K562 (cell line): ENCODE data around the gene RNF114. TPM values are rescaled to one million over a fixed set of nuclear protein-coding genes. Genes with fewer than 3 reads are reported as not detected.

Experiments
- ETV5 ChIP-seq: sonication (generic); formaldehyde crosslinking; IDR thresholded peaks from 2 replicates; pipeline ENCODE4 v1.4.0; 2020; ENCODE audit warnings: low read depth, mild to moderate bottlenecking, missing genetic modification reagents
- HDAC3 ChIP-seq: fragments of 450-650 bp; IDR thresholded peaks from 2 replicates; pipeline ENCODE4 v1.6.1; 2018; ENCODE audit warnings: borderline replicate concordance, mild to moderate bottlenecking, moderate library complexity; ENCODE audit not compliant: partially characterized antibody
- NFE2 ChIP-seq: IDR thresholded peaks from 2 replicates; pipeline ENCODE4 v1.6.1; 2014; ENCODE audit warnings: antibody characterized with exemption, low read depth
- NR2C1 ChIP-seq, 2 experiments: fragments of 450-650 bp; IDR thresholded peaks; 2 replicates each; pipeline ENCODE4 v1.6.1; 2017; ENCODE audit warnings: mild to moderate bottlenecking in 2 of 2, antibody characterized with exemption in 1 of 2, inconsistent platforms in 1 of 2, missing compliant biosample characterization in 1 of 2, missing genetic modification characterization in 1 of 2
- RBM14 ChIP-seq: fragments of 200-400 bp; formaldehyde crosslinking; IDR thresholded peaks from 2 replicates; pipeline ENCODE4 v1.6.1; 2018; ENCODE audit warnings: low read depth, mild to moderate bottlenecking, low read length, moderate library complexity, borderline replicate concordance; ENCODE audit not compliant: insufficient read depth
- RBM39 ChIP-seq: fragments of 200-400 bp; formaldehyde crosslinking; optimal IDR thresholded peaks from 2 replicates; pipeline ENCODE3; 2018; ENCODE audit warnings: low read depth, low read length
- RCOR1 ChIP-seq, 2 experiments: IDR thresholded peaks; 2 replicates each; pipeline ENCODE4 v1.6.1; 2012; ENCODE audit warnings: low read depth in 2 of 2, low read length in 2 of 2, borderline replicate concordance in 1 of 2, improper control_type of control experiment in 1 of 2
- SIX5 ChIP-seq, 2 experiments: IDR thresholded peaks; 2 replicates each; pipeline ENCODE4 v1.6.1; 2011; ENCODE audit warnings: low read length in 2 of 2, borderline replicate concordance in 1 of 2, low read depth in 1 of 2, mild to moderate bottlenecking in 1 of 2, moderate library complexity in 1 of 2; ENCODE audit not compliant: insufficient read depth in 1 of 2
- SRSF9 ChIP-seq: fragments of 200-400 bp; formaldehyde crosslinking; IDR thresholded peaks from 2 replicates; pipeline ENCODE4 v1.6.1; 2017; ENCODE audit warnings: low read depth, low read length, borderline replicate concordance
- U2AF1 ChIP-seq: fragments of 200-400 bp; formaldehyde crosslinking; optimal IDR thresholded peaks from 2 replicates; pipeline ENCODE3; 2017; ENCODE audit warnings: mild to moderate bottlenecking, low read depth, low read length, moderate library complexity
- ZNF274 ChIP-seq: IDR thresholded peaks from 2 replicates; pipeline ENCODE4 v1.6.1; 2011; ENCODE audit warnings: low read depth, mild to moderate bottlenecking, low read length, moderate library complexity, borderline replicate concordance
- ZNF431 ChIP-seq: sonication (generic); formaldehyde crosslinking; IDR thresholded peaks from 2 replicates; pipeline ENCODE4 v1.8.0; 2022; ENCODE audit warnings: mild to moderate bottlenecking, missing genetic modification reagents
- ZNF561 ChIP-seq: fragments of 450-650 bp; formaldehyde crosslinking; conservative IDR thresholded peaks from 2 replicates; pipeline ENCODE4 v1.4.0; 2020; ENCODE audit warnings: mild to moderate bottlenecking, moderate library complexity
- ZNF699 ChIP-seq: fragments of 250-450 bp; sonication (Bioruptor Pico); IDR thresholded peaks from 2 replicates; pipeline ENCODE4 v1.8.0; 2021; ENCODE audit warnings: mild to moderate bottlenecking, moderate library complexity; ENCODE audit not compliant: insufficient replicate concordance
- ZNF75A ChIP-seq: fragments of 450-650 bp; formaldehyde crosslinking; IDR thresholded peaks from 2 replicates; pipeline ENCODE4 v1.4.0; 2020; ENCODE audit warnings: mild to moderate bottlenecking
- polyA plus RNA-seq, 8 experiments: library from polyadenylated mRNA; depleted of rRNA in 4 of 8; stranded (reverse) in 5 of 8; unstranded in 3 of 8; fragments of >200 nt; fragmentation: Nextera tagmentation in 2 of 8; fragmentation: Illumina TruSeq in 1 of 8; extraction: Ambion mirVana in 2 of 8; extraction: Trizol in 1 of 8; gene quantifications; 2 replicates each; pipeline versions ENCODE4 v1.2.1 to v1.2.3, GENCODE V29; 2011 to 2014; ENCODE audit warnings: inconsistent platforms in 1 of 8, missing spikeins in 1 of 8
- total RNA-seq, 7 experiments: library from RNA; depleted of rRNA in 6 of 7; stranded (reverse); fragments of >200 nt in 6 of 7; fragmentation: Illumina TruSeq in 2 of 7; extraction: Trizol in 2 of 7; gene quantifications; 2 replicates each; pipeline versions ENCODE4 v1.2.1 to v1.2.3, GENCODE V29; 2011 to 2021; ENCODE audit warnings: low replicate concordance in 1 of 7
- TF ChIP-seq, protein P1 (sequence below): fragments of 250-450 bp; sonication (Bioruptor Pico); IDR thresholded peaks from 2 replicates; pipeline ENCODE4 v1.4.0; 2020; ENCODE audit warnings: mild to moderate bottlenecking, moderate library complexity
- TF ChIP-seq, protein P2 (sequence below): sonication (generic); formaldehyde crosslinking; IDR thresholded peaks from 2 replicates; pipeline ENCODE4 v1.8.0; 2023; ENCODE audit warnings: missing genetic modification reagents, mild to moderate bottlenecking, borderline replicate concordance

The RNF114 gene
- total and polyA plus RNA-seq, 9 of the 15 experiments (the other 6 are each of a cell fraction or from before 2014, with no cell fraction given) = 38.6 to 111 (median 62.6) TPM

DNA sequence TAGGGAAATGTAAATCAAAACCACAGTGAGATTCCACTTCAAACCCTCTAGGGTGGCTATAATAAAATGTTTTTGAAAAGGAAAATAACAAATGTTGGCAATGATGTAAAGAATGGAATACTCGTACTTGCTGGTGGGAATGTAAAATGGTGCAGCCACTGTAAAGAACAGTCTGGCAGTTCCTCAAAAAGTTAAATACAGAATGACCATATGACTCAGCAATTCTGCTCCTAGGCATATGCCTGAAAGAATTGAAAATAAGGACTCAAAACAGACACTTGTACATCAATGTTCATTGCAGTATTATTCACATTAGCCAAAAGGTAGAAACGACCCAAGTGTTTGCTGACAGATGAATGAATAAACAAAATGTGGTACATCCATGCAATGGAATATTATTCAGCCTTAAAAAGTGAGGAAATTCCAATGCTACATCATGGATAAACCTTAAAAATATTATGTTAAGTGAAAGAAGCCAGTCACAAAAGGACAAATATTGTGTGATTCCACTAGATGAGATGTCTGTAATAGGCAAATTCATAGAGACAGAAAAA, 10.2 kb upstream of the RNF114 start (continued):
- TF ChIP-seq, protein P1, sequence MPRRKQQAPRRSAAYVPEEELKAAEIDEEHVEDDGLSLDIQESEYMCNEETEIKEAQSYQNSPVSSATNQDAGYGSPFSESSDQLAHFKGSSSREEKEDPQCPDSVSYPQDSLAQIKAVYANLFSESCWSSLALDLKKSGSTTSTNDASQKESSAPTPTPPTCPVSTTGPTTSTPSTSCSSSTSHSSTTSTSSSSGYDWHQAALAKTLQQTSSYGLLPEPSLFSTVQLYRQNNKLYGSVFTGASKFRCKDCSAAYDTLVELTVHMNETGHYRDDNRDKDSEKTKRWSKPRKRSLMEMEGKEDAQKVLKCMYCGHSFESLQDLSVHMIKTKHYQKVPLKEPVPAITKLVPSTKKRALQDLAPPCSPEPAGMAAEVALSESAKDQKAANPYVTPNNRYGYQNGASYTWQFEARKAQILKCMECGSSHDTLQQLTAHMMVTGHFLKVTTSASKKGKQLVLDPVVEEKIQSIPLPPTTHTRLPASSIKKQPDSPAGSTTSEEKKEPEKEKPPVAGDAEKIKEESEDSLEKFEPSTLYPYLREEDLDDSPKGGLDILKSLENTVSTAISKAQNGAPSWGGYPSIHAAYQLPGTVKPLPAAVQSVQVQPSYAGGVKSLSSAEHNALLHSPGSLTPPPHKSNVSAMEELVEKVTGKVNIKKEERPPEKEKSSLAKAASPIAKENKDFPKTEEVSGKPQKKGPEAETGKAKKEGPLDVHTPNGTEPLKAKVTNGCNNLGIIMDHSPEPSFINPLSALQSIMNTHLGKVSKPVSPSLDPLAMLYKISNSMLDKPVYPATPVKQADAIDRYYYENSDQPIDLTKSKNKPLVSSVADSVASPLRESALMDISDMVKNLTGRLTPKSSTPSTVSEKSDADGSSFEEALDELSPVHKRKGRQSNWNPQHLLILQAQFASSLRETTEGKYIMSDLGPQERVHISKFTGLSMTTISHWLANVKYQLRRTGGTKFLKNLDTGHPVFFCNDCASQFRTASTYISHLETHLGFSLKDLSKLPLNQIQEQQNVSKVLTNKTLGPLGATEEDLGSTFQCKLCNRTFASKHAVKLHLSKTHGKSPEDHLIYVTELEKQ (CRISPR knock-in tag) = no peak
- TF ChIP-seq ZNF431 (CRISPR knock-in tag) (no peak), SRSF9 (no peak), NR2C1 (IDR thresholded peaks at IDR 0.05) (no peak), NR2C1 (tag; IDR thresholded peaks at IDR 0.05) (0 out of 2 replicates have a peak, but pooled peaks have one; percentile 16), SIX5 (IDR thresholded peaks at IDR 0.05; ENCODE audit: borderline replicate concordance in 1 of 2, insufficient read depth in 1 of 2, low read depth in 1 of 2, low read length in 2 of 2) (no peak), NFE2 (peak; percentile 97), RBM39 (no peak), HDAC3 (no peak), ZNF699 (no peak), ZNF75A (CRISPR knock-in tag) (no peak), RCOR1 (IDR thresholded peaks at IDR 0.05; ENCODE audit: borderline replicate concordance in 1 of 2, low read depth in 2 of 2, low read length in 2 of 2) (0 out of 4 replicates have a peak, but pooled peaks of 1 of the 2 experiments have one; percentile 7), RBM14 (no peak), U2AF1 (no peak), ZNF561 (no peak), ZNF274 (no peak), ETV5 (no peak)
- TF ChIP-seq, protein P2, sequence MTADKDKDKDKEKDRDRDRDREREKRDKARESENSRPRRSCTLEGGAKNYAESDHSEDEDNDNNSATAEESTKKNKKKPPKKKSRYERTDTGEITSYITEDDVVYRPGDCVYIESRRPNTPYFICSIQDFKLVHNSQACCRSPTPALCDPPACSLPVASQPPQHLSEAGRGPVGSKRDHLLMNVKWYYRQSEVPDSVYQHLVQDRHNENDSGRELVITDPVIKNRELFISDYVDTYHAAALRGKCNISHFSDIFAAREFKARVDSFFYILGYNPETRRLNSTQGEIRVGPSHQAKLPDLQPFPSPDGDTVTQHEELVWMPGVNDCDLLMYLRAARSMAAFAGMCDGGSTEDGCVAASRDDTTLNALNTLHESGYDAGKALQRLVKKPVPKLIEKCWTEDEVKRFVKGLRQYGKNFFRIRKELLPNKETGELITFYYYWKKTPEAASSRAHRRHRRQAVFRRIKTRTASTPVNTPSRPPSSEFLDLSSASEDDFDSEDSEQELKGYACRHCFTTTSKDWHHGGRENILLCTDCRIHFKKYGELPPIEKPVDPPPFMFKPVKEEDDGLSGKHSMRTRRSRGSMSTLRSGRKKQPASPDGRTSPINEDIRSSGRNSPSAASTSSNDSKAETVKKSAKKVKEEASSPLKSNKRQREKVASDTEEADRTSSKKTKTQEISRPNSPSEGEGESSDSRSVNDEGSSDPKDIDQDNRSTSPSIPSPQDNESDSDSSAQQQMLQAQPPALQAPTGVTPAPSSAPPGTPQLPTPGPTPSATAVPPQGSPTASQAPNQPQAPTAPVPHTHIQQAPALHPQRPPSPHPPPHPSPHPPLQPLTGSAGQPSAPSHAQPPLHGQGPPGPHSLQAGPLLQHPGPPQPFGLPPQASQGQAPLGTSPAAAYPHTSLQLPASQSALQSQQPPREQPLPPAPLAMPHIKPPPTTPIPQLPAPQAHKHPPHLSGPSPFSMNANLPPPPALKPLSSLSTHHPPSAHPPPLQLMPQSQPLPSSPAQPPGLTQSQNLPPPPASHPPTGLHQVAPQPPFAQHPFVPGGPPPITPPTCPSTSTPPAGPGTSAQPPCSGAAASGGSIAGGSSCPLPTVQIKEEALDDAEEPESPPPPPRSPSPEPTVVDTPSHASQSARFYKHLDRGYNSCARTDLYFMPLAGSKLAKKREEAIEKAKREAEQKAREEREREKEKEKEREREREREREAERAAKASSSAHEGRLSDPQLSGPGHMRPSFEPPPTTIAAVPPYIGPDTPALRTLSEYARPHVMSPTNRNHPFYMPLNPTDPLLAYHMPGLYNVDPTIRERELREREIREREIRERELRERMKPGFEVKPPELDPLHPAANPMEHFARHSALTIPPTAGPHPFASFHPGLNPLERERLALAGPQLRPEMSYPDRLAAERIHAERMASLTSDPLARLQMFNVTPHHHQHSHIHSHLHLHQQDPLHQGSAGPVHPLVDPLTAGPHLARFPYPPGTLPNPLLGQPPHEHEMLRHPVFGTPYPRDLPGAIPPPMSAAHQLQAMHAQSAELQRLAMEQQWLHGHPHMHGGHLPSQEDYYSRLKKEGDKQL (CRISPR knock-in tag) = no peak
